Measurements from ENCODE around the gene GZF1. TPM values are rescaled to one million over a fixed set of nuclear protein-coding genes. Genes with fewer than 3 reads are reported as not detected.

Gene GZF1
- polyA plus RNA-seq, 3 donors = 16.3 to 17.4 (median 16.8) TPM

GRCh38 chr20:23368316-23369071 is 6.5 kb downstream of the GZF1 start:
- DNase-seq (ENCODE audit: low read depth in 3 of 3, low spot score in 2 of 3) = no peak

DNA sequence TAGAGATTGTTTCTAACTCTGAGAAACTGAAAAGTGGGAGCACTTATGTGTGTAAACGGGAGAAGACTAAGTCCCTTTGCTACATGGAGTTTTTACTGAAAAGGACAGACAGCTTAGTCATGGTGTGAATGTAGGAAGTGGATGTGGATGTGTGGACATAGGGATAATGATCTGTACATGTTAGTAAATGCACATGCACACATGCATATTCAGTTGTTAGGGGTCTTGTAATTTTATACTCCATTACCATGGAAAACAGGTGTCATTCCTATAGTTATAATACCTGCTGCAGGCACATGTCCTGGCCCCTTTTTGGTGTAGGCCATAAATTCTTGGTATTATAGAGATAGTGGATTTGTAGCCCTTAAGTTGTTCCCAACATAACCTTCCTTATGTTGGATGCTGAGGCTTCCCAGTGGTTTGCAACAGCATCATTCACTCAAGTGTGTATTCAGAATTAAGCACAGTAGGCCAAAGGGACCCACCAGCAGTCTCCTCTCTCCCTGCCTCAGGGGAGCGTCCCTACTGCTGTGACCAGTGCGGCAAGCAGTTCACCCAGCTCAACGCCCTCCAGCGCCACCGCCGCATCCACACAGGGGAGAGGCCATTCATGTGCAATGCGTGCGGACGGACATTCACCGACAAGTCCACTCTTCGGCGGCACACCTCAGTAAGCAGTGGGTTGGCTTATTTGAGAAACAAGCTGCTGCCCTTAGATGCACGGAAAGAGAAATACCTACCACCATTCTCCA is 7.3 kb downstream of the GZF1 start:
- DNase-seq (ENCODE audit: low read depth in 3 of 3, low spot score in 2 of 3) = no peak

DNA sequence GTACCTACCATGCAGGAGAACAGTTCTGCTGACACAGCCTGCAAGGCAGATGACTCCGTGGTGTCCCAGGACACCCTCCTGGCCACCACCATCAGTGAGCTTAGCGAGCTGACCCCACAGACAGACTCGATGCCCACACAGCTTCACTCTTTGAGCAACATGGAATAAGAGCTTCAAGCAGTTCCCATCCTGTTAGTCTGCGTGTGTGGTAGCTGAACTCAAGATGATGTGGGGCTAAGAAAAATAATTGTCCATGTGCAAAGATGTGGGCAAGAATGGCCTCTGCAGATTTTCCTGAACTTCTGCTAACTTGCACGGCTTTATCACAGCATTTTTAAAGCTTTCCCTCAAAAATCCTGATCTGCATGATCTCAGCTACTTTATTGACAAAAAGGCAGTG is 8.3 kb downstream of the GZF1 start:
- no peak for DNase-seq (ENCODE audit: low read depth in 3 of 3, low spot score in 2 of 3)

- no peak for DNase-seq (ENCODE audit: low read depth in 3 of 3, low spot score in 2 of 3)
These were observed 8.9 kb downstream of the GZF1 start for GRCh38 chr20:23370873-23371272.

- DNase-seq (ENCODE audit: low read depth in 3 of 3, low spot score in 2 of 3) = no peak
These were observed 9.5 kb downstream of the GZF1 start for GRCh38 chr20:23371496-23371895.

DNA sequence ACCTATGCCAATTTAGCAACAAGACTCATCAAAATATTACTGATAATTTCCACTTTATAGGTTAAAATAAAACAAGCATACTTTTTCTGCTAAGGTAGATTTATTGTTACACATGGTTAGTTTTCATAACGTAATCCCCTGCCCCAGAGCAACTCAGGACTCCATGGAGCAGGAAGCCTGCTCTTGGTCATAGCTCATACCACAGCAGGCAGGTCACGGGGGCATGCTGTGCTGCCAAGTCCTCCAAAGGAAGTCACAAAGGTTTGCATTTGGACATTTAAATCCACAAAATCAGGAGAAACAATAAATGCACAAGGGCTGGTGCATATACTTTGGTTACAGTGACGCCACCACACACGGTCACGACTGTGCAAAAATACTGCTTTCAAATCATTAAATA is 12.5 kb downstream of the GZF1 start:
- DNase-seq (ENCODE audit: low read depth in 3 of 3, low spot score in 2 of 3) = no peak

DNA sequence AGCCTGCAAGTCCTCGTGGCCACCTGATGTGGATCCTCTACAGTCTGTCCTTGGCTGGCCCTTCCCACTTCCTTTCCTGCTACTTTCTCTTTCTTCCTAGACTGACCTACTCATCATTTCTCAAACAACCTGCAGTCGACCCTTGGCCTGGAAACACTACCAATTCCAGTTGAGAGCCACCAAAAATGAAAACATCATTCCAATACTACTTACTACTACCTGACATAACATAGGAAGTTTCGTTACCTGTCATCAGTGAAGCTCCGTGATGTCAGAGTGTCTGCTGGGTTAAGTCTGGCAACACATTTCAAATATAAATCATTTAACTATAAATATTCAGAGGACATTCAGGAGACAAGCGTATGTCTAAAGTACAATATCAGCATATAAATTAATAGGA is 13.8 kb downstream of the GZF1 start:
- no peak for DNase-seq (ENCODE audit: low read depth in 3 of 3, low spot score in 2 of 3)

DNA sequence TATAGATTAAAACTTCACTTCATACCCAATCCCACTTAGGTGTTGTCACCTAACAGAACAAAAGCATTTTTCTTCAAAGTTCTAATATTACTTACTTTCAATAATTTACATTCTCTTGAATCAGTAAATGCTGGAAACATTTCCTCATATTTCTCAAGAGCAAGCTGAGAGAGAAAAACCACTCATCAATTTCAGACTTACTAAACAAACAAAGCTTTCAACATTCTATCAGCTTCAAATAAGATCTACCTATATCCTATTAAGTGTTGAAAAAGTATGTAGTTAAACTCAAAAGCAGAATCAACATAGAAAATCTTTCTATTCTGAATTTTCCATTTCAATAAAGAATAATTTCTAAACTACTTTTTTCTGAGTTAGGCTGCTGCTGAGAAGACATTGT is 17.8 kb downstream of the GZF1 start:
- no peak for DNase-seq (ENCODE audit: low read depth in 3 of 3, low spot score in 2 of 3)

DNA sequence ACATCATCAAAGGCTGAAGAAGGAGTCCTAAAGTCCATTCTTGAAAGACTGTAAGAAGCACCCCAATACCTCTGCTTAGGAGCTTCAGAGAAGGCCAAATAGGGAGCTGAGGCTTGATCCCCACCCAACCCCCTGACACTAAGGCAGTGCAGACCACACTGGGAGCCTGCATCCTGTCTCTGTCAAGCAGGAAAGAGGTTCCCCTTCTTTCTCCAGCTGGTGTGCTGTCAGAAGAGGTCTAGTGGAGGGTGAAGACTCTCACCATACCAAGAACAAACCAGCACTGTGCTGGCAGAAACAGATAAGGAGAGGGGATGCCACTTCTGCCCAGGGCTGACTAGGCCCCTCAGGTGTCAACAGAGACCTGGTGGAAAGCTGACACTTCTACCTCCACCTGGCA is 19.9 kb downstream of the GZF1 start:
- DNase-seq (ENCODE audit: low read depth in 3 of 3, low spot score in 2 of 3) = no peak

GRCh38 chr20:23386304-23387117 is 24.5 kb downstream of the GZF1 start:
- no peak for DNase-seq (ENCODE audit: low read depth in 3 of 3, low spot score in 2 of 3)

DNA sequence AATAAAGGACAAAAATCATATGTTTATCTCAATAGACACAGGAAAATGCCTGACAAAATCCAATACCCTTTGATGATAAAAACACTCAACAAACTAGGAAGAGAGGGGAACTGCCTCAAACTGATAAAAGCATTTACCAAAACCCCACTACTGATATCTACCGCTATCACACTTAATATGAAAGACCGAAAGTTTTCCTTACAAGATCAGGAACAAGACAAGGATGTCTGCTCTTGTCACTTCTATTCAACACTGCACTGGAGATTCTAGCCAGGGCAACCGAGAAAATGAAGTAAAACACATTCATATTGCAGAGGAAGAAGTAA is 25.1 kb downstream of the GZF1 start:
- DNase-seq (ENCODE audit: low read depth in 3 of 3, low spot score in 2 of 3) = no peak

DNA sequence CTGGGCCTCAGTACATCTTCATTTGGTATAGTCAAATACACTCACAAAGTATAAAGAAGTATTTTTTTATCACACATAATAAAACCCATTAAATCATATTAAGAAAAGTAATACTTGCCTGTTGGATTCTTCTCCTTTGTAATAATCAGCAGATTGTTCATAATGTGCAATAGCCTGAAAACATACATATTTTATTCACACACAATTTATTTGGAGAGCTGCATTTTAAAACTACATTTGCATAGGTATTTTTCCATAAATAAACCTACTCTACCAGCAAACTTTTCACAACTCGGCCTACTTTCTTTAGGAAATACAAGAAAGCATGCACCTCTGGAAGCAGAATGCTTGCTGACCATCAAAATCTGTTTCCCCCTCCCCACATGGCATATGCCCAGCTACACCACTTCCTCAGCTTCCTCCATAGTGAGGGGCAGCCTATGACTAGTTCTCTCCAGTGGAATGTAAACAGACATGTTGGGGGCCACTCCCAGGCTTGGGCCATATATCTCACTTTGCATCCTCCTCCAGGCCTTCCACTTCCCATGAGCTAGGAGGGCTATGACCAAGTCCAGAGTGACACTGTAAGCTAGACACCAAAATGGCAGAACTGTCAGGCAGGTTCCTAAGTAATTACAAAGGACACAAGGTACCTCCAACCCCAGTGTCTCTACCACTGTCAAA is 28.3 kb downstream of the GZF1 start:
- DNase-seq (ENCODE audit: low read depth in 3 of 3, low spot score in 2 of 3) = no peak

GRCh38 chr20:23391707-23392310 is 29.8 kb downstream of the GZF1 start:
- DNase-seq (ENCODE audit: low read depth in 3 of 3, low spot score in 2 of 3) = no peak

- DNase-seq (ENCODE audit: low read depth in 3 of 3, low spot score in 2 of 3) = no peak
These were observed 32.2 kb downstream of the GZF1 start for GRCh38 chr20:23393996-23394775.

- DNase-seq (ENCODE audit: low read depth in 3 of 3, low spot score in 2 of 3) = no peak
These were observed 35.1 kb downstream of the GZF1 start for GRCh38 chr20:23396950-23397627.

DNA sequence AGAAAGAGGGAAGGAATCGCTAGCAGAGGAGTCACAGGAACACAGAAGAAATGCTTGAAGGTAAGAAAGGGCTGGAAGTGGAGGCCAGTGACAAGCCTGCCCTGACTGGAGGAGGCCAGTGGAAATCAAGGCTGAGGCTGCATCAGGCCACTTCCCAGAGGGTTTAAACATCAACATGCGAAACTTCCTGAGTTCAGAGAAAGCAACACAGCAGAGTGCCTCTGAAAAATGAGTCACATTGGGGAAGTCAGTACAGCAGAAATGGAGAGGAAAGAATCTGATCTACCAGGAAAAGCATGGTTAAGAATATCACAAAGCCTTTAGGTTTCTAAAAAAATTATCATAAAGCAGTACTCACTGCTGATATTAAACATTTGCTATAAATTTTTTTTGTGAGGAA is 36.0 kb downstream of the GZF1 start:
- DNase-seq (ENCODE audit: low read depth in 3 of 3, low spot score in 2 of 3) = no peak

- no peak for DNase-seq (ENCODE audit: low read depth in 3 of 3, low spot score in 2 of 3)
These were observed 37.7 kb downstream of the GZF1 start for GRCh38 chr20:23399568-23400241.

- no peak for DNase-seq (ENCODE audit: low read depth in 3 of 3, low spot score in 2 of 3)
These were observed 39.1 kb downstream of the GZF1 start for GRCh38 chr20:23401051-23401450.

- no peak for DNase-seq (ENCODE audit: low read depth in 3 of 3, low spot score in 2 of 3)
These were observed 41.8 kb downstream of the GZF1 start for GRCh38 chr20:23403751-23404150.

Measured in right renal cortex interstitium (tissue), 3 donors.